DMS153 treated with DMSO at 0.1 percent for 48 hours (cell line): Measurements from ENCODE around the gene ARID5B.

Experiments used
- DNase-seq: peaks from one replicate; lab custom pipeline; 2025; ENCODE audit not compliant: unreplicated experiment; lab: John Stamatoyannopoulos, UW

Gene ARID5B

GRCh38 chr10:62088786-62089185 is 187.3 kb downstream of the ARID5B start:
- no peak for DNase-seq

GRCh38 chr10:62092301-62093030 is 191.0 kb downstream of the ARID5B start:
- no peak for DNase-seq

GRCh38 chr10:62093863-62094291 is 192.4 kb downstream of the ARID5B start:
- no peak for DNase-seq

GRCh38 chr10:62095181-62096122 is 194.0 kb downstream of the ARID5B start:
- no peak for DNase-seq

GRCh38 chr10:62096256-62096933 is 194.9 kb downstream of the ARID5B start:
- DNase-seq, result no peak

GRCh38 chr10:62098278-62099121 is 197.0 kb downstream of the ARID5B start:
- no peak for DNase-seq

GRCh38 chr10:62099299-62099698 is 197.8 kb downstream of the ARID5B start:
- no peak for DNase-seq

- no peak for DNase-seq
Observed at GRCh38 chr10:62103857-62104256, 202.4 kb downstream of the ARID5B start.

GRCh38 chr10:62106929-62107519 is 205.5 kb downstream of the ARID5B start:
- no peak for DNase-seq

GRCh38 chr10:62108759-62109586 is 207.5 kb downstream of the ARID5B start:
- no peak for DNase-seq

- DNase-seq, result no peak
Observed at GRCh38 chr10:62109587-62110293, 208.2 kb downstream of the ARID5B start.

GRCh38 chr10:62112300-62112699 is 210.8 kb downstream of the ARID5B start:
- DNase-seq, result no peak

- no peak for DNase-seq
Observed at GRCh38 chr10:62112963-62113362, 211.5 kb downstream of the ARID5B start.

GRCh38 chr10:62113680-62114079 is 212.2 kb downstream of the ARID5B start:
- no peak for DNase-seq

GRCh38 chr10:62115321-62115720 is 213.8 kb downstream of the ARID5B start:
- DNase-seq, result no peak

GRCh38 chr10:62115842-62116241 is 214.3 kb downstream of the ARID5B start:
- no peak for DNase-seq

GRCh38 chr10:62116896-62117295 is 215.4 kb downstream of the ARID5B start:
- peak; percentile 42 for DNase-seq

- DNase-seq, result no peak
Observed at GRCh38 chr10:62121187-62121530, 219.7 kb downstream of the ARID5B start.

GRCh38 chr10:62127975-62128374 is 226.5 kb downstream of the ARID5B start:
- DNase-seq, result no peak
